Kidney capillary endothelial cell (primary cell): ENCODE measurements around the gene TOP1.
A peak's percentile ranks its signal among the peaks of the same experiment; 100 is the strongest.

ENCODE experiments used
- DNase-seq: peaks from one replicate; pipeline ENCODE4 v3.0.0-alpha.2; 2018; ENCODE audit warnings: low spot score

TOP1 gene

DNA sequence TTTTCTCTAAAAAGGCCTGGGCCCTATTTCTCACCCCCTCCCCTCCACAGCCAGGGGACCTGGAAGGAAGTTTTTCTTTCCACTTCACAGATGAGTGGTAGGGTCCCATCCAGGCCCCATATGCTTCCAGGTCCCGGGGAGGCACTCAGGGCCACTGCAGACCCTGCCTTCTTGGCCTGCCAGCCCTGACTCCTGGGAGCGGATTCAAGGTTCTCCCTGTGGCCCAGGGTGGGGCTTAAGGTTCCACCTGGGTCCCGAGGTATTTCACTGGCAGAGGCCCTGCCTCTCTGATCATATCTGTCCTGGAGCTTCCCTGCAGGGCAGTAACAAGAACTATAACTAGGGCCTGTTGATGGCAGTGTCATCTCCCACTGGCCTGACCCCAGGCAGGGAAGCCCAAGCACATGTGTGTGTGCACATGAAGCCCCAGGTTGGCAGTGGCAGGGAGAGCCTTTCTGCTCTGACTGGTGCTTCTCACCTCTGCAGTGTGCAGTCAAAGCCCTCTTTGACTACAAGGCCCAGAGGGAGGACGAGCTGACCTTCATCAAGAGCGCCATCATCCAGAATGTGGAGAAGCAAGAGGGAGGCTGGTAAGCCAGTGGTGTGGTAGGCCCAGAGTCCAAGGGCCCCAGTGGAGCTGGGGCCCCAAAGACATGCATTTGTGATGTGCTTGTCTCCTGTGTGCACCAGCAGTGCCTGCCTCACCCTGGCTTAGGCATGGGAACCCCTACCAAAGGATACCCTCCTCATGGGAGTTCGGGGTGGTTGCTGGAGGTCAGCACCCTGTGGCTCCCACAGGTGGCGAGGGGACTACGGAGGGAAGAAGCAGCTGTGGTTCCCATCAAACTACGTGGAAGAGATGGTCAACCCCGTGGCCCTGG lies 139.9 kb downstream of the TOP1 start:
- no peak for DNase-seq

DNA sequence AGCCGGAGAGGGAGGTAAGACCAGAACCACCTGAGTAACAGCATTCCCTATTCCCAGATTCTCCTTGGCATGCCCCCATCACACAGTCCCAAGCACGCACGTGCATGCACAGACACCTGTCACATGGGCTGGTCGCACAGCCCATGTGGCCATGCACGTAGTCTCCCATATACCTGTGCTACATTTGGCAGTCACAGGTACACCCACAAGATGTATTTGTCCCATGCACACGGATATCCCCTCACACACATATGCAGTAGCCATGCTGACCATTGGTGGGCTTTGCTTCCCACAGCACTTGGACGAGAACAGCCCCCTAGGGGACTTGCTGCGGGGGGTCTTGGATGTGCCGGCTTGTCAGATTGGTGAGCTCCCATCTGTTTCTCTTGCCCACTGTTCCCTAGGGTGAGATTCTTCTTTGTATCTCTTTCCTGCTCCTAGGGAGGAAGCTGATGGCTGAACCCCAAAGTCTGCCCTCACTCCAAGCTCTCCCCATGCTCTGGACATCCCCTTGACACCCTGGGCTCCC lies 140.6 kb downstream of the TOP1 start:
- no peak for DNase-seq

DNA sequence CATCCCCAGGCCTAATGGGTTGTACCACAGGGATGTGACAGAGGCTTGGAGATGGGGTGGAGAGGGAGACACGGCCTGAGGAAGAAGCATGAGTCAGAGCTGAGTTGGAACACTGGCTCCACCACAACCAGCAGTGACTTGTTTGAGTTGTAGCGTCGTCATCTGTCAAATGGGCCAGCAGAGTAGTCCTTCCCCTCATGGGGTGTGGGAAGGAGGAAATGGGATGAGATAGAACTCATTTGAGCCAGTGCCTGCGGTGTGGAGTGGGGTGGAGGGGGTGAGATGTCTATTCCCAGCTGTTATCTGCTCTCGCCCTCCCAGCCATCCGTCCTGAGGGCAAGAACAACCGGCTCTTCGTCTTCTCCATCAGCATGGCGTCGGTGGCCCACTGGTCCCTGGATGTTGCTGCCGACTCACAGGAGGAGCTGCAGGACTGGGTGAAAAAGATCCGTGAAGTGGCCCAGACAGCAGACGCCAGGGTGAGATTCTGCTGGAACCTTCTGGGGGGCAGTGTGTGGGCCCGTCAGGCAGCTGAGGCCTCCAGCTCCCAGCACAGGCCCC lies 141.2 kb downstream of the TOP1 start:
- peak; percentile 44 for DNase-seq

DNA sequence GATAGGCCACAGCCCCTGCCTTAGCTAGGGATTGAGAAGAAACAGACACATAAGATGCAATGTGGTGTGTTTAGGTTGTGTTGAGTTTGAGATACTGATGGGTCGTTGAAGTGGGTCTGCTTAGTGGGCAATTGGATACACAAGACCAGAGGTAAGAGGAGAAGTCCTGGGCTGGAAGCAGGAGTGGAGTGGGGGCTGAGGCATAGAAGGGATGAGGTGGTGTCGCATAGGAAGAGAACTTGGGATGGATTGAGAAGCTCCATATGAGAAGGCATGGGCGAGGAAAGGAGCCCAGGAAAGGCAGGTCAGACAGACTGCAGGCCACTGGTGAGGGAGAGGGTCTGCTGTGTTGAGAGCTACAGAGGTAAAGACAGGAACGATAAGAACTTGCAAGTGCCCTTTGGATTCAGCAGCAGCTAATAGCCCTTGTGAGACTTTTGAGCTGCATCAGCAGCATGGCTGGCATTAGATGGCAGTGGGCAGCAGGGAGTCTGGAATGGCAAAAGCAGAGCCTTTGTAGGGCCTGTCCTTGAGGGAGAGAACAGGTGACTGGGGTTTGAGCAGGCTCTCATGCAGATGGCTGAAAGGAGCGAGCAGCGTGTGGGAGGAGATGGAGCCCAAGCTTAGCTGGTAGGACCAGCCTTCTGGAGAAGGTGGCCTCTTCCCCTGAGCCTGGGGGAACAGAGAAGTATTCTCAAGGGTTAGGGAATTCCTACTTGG lies 141.9 kb downstream of the TOP1 start:
- DNase-seq: no peak

DNA sequence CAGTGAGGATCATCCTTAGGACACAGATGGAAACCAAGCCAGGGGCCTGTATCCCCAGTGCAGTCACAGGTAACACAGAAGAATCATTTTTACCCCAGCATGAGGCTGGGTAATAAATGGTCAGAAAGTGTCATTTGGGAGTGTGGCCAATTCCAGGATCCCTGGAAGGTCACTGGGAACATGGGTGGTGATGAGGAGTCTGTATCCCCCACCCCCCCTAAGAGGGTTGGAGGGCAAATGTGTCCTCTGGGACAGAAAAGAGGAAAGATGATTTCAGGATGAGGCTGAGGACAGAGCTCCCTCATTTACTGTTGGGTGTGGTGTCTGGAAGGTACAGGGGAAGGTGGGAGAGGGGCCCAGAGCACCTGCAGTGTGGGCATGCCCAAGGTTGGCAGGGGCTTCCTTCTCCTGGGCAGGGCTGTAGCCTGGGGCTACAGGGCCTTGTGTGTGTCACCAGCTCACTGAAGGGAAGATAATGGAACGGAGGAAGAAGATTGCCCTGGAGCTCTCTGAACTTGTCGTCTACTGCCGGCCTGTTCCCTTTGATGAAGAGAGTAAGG lies 143.2 kb downstream of the TOP1 start:
- DNase-seq: no peak

DNA sequence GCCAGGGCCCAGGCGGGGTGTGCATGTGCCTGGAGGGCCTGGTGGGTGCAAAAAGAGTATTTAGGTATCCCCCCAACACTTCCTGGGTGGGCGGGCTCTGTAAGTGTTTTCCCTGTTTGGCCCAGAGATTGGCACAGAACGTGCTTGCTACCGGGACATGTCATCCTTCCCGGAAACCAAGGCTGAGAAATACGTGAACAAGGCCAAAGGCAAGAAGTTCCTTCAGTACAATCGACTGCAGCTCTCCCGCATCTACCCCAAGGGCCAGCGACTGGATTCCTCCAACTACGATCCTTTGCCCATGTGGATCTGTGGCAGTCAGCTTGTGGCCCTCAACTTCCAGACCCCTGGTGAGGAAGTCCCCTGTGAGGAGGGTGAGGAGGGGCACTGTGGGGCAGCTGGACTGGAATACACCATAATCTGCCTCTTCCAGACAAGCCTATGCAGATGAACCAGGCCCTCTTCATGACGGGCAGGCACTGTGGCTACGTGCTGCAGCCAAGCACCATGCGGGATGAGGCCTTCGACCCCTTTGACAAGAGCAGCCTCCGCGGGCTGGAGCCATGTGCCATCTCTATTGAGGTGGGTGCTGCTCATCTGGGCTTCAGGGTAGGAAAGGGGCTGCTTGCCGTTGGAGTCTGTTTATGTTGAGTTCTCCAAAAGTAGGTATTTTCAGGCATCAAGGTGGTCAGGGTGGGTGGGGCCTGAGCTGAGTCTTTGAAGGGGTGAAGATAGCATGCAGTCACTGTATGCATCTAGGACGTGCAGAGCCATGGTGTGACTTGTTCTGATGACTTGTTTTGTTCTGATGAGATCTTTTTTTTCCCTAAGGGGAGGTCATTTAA lies 143.9 kb downstream of the TOP1 start:
- no peak for DNase-seq

DNA sequence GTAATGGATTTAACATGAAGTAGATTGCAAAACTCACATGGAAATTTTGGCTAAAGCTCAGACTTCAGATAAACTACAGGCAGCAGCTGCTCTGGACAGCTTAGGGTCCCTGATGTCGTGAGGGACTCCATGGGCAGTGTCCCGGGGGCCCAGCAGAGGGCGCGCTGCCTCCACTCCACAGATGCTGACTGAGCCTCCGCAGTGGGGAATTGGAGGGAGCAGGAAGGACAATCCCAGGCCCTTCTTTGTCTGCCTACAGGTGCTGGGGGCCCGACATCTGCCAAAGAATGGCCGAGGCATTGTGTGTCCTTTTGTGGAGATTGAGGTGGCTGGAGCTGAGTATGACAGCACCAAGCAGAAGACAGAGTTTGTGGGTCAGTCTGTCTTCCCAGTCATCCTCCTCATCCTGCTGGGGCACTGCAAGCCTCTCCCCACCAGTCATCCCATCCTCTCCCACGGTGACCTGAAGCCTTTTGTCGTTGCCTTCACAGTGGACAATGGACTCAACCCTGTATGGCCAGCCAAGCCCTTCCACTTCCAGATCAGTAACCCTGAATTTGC lies 144.6 kb downstream of the TOP1 start:
- DNase-seq: peak; percentile 70

DNA sequence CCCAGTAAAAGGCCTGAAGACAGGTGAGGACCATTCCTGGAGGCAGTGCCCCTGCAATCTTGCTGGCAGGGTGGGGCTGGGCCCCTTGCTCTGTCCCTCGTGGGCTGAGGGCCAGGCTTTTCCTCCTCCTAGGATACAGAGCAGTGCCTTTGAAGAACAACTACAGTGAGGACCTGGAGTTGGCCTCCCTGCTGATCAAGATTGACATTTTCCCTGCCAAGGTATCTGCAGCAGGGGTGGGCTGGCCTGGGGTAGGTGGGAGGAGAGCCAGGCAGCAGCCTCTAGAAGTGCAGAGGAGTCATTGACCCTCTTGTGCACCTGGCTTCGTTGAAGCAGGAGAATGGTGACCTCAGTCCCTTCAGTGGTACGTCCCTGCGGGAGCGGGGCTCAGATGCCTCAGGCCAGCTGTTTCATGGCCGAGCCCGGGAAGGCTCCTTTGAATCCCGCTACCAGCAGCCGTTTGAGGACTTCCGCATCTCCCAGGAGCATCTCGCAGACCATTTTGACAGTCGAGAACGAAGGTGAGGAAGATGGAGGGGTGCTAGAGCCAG lies 145.2 kb downstream of the TOP1 start:
- DNase-seq: no peak
